Measurements from ENCODE around the gene IL22RA2. TPM values are rescaled to one million over a fixed set of nuclear protein-coding genes. Genes with fewer than 3 reads are reported as not detected.

Gene IL22RA2
- total RNA-seq, 8 experiments from 2014 or later: 0.08 to 0.14 (median 0.14) TPM; not detected in 5

Other genes starting within 250 kb of the IL22RA2 start
- gene IL20RA, start 128.7 kb downstream of the IL22RA2 start, total RNA-seq: 1 to 10 TPM in 1 of 8 experiments, under 1 TPM in 4, not detected in 3; 0.09 to 3.5 (median 0.17) TPM
- gene IFNGR1, start 45.7 kb upstream of the IL22RA2 start, total RNA-seq: 10 to 100 TPM; 24.6 to 72.7 (median 26.8) TPM

Data from motor neuron (in vitro differentiated cells).